ENCODE data around the gene FMN1. TPM values are rescaled to one million over a fixed set of nuclear protein-coding genes. Genes with fewer than 3 reads are reported as not detected.

The FMN1 gene
- total and polyA plus RNA-seq, 12 donors: 0.22 to 5.5 (median 3.3) TPM

DNA sequence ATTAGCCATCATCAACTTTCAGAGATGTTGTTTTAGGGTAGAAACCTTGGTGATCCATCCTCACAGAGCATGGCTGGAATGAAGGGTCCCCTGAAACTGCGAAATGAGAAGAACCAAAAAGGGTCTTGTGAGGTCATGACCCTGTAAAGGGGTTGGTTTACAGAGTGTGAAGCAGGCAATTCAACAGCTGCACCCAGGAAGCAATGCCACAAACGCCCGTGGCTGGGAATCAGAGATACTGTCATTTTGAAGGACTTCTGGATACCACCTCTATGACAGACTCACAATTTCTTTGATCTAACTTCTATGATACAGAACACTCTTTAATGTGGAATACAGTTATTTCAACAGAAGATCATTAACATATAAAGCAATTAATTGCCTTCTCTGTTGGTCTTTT is 397.7 kb downstream of the FMN1 start:
- ATAC-seq (no peak), DNase-seq (no peak)
- H3K4me3 ChIP-seq: no peak overlapping the region
- H3K9me3 ChIP-seq: no peaks in the 10 kb centered on the region
- TF ChIP-seq, protein P1, sequence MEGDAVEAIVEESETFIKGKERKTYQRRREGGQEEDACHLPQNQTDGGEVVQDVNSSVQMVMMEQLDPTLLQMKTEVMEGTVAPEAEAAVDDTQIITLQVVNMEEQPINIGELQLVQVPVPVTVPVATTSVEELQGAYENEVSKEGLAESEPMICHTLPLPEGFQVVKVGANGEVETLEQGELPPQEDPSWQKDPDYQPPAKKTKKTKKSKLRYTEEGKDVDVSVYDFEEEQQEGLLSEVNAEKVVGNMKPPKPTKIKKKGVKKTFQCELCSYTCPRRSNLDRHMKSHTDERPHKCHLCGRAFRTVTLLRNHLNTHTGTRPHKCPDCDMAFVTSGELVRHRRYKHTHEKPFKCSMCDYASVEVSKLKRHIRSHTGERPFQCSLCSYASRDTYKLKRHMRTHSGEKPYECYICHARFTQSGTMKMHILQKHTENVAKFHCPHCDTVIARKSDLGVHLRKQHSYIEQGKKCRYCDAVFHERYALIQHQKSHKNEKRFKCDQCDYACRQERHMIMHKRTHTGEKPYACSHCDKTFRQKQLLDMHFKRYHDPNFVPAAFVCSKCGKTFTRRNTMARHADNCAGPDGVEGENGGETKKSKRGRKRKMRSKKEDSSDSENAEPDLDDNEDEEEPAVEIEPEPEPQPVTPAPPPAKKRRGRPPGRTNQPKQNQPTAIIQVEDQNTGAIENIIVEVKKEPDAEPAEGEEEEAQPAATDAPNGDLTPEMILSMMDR (IDR thresholded peaks at IDR 0.05): no peak
- no peak overlapping the region for H3K27ac ChIP-seq
- H3K4me1 ChIP-seq: no peaks in the 10 kb centered on the region
- no peaks in the 10 kb centered on the region for H3K36me3 ChIP-seq
- H3K27me3 ChIP-seq: no peaks in the 10 kb centered on the region
- WGBS, 2 donors: 40 to 44% methylated on average over 3 of the region's 3 CpGs
- intact Hi-C loops (cut with DNase I): no loop called here

DNA sequence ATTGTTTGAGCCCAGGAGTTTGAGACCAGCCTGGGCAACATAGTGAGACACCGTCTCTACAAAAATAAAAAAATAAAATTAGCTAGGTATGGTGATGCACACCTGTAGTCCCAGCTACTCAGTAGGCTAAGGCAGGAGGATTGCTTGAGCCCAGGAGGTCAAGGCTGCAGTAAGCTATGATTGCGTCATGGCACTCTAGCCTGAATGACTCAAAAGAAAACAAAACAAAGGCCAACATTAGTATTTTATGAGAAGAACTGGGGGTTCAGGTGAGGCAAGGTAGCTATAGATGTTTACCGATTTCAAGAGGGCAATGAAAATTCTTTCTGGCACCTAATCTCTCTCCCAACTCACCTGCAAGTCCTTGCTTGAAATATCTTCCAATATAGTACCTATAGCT is 399.5 kb downstream of the FMN1 start:
- no peaks in the 10 kb centered on the region for H3K4me1 ChIP-seq
- H3K36me3 ChIP-seq: no peaks in the 10 kb centered on the region
- intact Hi-C loops (cut with DNase I): no loop called here
- DNase-seq (no peak), ATAC-seq (no peak)
- TF ChIP-seq, protein P1 (IDR thresholded peaks at IDR 0.05): no peak
- H3K4me3 ChIP-seq: no peak overlapping the region
- H3K9me3 ChIP-seq: no peaks in the 10 kb centered on the region
- no peaks in the 10 kb centered on the region for H3K27me3 ChIP-seq
- no peak overlapping the region for H3K27ac ChIP-seq
- WGBS, 2 donors: 63 to 76% methylated on average over 3 of the region's 3 CpGs

DNA sequence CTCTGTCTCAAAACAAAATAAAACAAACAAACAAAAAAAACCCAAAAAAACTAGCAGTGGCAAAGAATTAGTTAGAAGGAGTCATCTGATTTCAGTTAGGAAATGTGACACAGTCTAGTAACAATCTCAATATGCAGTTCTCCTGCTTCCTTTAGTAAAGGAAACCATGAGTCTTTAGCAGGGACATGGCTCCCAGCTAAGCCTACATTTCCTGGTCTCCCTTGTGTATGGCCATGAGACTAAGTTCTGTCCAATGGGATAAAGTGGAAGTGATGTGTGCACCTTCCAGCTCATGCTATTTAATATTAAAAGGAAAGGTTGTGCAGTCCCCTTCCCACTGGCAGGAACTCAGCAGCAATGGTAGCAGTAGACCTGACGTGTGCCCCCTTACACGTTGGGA is 402.1 kb downstream of the FMN1 start:
- H3K36me3 ChIP-seq: no peaks in the 10 kb centered on the region
- intact Hi-C loops (cut with DNase I): no loop called here
- no peaks in the 10 kb centered on the region for H3K4me1 ChIP-seq
- TF ChIP-seq, protein P1 (IDR thresholded peaks at IDR 0.05): no peak
- H3K27ac ChIP-seq: no peak overlapping the region
- H3K4me3 ChIP-seq: no peak overlapping the region
- H3K27me3 ChIP-seq: no peaks in the 10 kb centered on the region
- ATAC-seq (no peak), DNase-seq (no peak)
- WGBS, 2 donors: 69 to 84% methylated on average over 2 of the region's 2 CpGs
- H3K9me3 ChIP-seq: no peaks in the 10 kb centered on the region

DNA sequence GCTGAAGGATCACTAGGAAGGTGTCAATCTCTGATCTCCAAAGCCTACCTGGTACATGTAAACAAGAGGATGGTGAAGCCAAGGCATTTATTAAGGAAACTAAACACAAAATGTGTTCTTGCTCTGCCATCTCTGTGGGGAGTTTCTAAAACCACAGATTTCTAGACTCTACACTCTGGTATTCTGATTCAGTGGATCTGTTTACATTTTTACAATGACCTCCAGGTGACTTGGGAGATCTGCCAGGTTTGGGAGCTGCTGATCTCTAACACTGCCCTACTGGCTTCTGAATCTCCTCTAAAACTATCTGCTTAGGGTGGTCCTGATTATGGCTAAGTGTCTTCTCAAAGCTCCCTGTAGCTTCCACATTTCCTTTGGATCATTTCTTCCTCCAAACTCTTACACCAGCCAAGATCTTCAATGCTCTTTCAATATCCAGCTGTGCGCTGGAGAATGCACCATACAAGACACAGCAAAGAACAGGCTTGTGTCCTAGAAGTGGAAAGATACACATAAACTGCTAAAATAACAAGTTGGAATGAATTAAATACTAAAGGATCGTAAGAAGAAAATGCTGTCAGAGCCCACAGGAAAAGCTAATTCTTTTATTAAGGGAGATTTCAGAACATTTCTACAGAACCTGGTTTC is 404.0 kb downstream of the FMN1 start:
- 88 to 89% methylated on average over 2 of the region's 2 CpGs for WGBS, 2 donors
- no peak overlapping the region for H3K27ac ChIP-seq
- no peaks in the 10 kb centered on the region for H3K27me3 ChIP-seq
- ATAC-seq (no peak), DNase-seq (no peak)
- TF ChIP-seq, protein P1 (IDR thresholded peaks at IDR 0.05): no peak
- H3K9me3 ChIP-seq: no peaks in the 10 kb centered on the region
- intact Hi-C loops (cut with DNase I): no loop called here
- H3K4me1 ChIP-seq: no peaks in the 10 kb centered on the region
- H3K36me3 ChIP-seq: no peaks in the 10 kb centered on the region
- no peak overlapping the region for H3K4me3 ChIP-seq
